ENCODE data around the gene AGXT.

The AGXT gene

GRCh38 chr2:240869956-240870875 is 1.6 kb downstream of the AGXT start:
- no peak for DNase-seq

- no peak for DNase-seq
Observed at GRCh38 chr2:240871071-240871958, 2.7 kb downstream of the AGXT start.

GRCh38 chr2:240872317-240873097 is 3.9 kb downstream of the AGXT start:
- DNase-seq: no peak

GRCh38 chr2:240873098-240873788 is 4.6 kb downstream of the AGXT start:
- DNase-seq: no peak

GRCh38 chr2:240873805-240874714 is 5.4 kb downstream of the AGXT start:
- DNase-seq: no peak

GRCh38 chr2:240874715-240875227 is 6.1 kb downstream of the AGXT start:
- no peak for DNase-seq

- no peak for DNase-seq
Observed at GRCh38 chr2:240875228-240876034, 6.8 kb downstream of the AGXT start.

GRCh38 chr2:240876035-240876474 is 7.4 kb downstream of the AGXT start:
- DNase-seq: no peak

GRCh38 chr2:240876475-240877251 is 8.0 kb downstream of the AGXT start:
- DNase-seq: no peak

- no peak for DNase-seq
Observed at GRCh38 chr2:240877460-240878340, 9.1 kb downstream of the AGXT start.

- DNase-seq: no peak
Observed at GRCh38 chr2:240878341-240878936, 9.8 kb downstream of the AGXT start.

GRCh38 chr2:240879105-240879504 is 10.5 kb downstream of the AGXT start:
- DNase-seq: no peak

GRCh38 chr2:240881913-240882312 is 13.3 kb downstream of the AGXT start:
- DNase-seq: no peak

GRCh38 chr2:240884221-240884620 is 15.6 kb downstream of the AGXT start:
- no peak for DNase-seq

- no peak for DNase-seq
Observed at GRCh38 chr2:240884745-240885144, 16.1 kb downstream of the AGXT start.

GRCh38 chr2:240885566-240885965 is 16.9 kb downstream of the AGXT start:
- no peak for DNase-seq

- DNase-seq: no peak
Observed at GRCh38 chr2:240886023-240886565, 17.5 kb downstream of the AGXT start.
